ENCODE measurements around the gene XRCC2.
A peak's percentile ranks its signal among the peaks of the same experiment; 100 is the strongest.

Gene XRCC2

GRCh38 chr7:152617056-152617455 is 58.9 kb downstream of the XRCC2 start:
- Histone ChIP-seq H2BK5ac (ENCODE audit: low read depth, low read length, poor library complexity) (no peak overlapping the region), H3K18ac (ENCODE audit: low read length) (no peak overlapping the region), H3K4ac (ENCODE audit: low read depth, low read length) (no peak overlapping the region), H4K91ac (ENCODE audit: low read depth, low read length) (no peak overlapping the region), H3K23ac (ENCODE audit: low read length) (no peak overlapping the region), H2BK12ac (ENCODE audit: low read length) (no peak overlapping the region), H3K79me2 (ENCODE audit: control insufficient read depth, insufficient read depth, low read length, poor library complexity) (no peaks in the 10 kb centered on the region), H3K4me2 (ENCODE audit: low read length) (no peak overlapping the region), H3K9me3 (ENCODE audit: insufficient read depth, low read depth, low read length) (no peaks in the 10 kb centered on the region), H3K9ac (ENCODE audit: low read length) (no peak overlapping the region), H3K27ac (ENCODE audit: low read depth, low read length) (no peak overlapping the region), H3K4me1 (ENCODE audit: control insufficient read depth in 1 of 2, insufficient read depth in 2 of 2, low read length in 2 of 2) (no peaks in the 10 kb centered on the region), H3K14ac (ENCODE audit: low read length) (no peak overlapping the region), H3K36me3 (ENCODE audit: control insufficient read depth in 1 of 2, insufficient read depth in 2 of 2, low read length in 2 of 2) (no peaks in the 10 kb centered on the region), H3K4me3 (ENCODE audit: low read depth, low read length) (no peak overlapping the region), H2AK5ac (ENCODE audit: low read length) (no peak overlapping the region), H4K12ac (ENCODE audit: low read depth, low read length) (no peak overlapping the region), H3K27me3 (ENCODE audit: insufficient read depth, low read length) (no peaks in the 10 kb centered on the region), H4K8ac (ENCODE audit: low read depth, low read length) (no peak overlapping the region), H3K79me1 (ENCODE audit: low read length) (no peaks in the 10 kb centered on the region), H2BK120ac (ENCODE audit: insufficient read depth, low read length, poor library complexity) (no peak overlapping the region), H2AFZ (ENCODE audit: insufficient read depth, low read length, poor library complexity) (no peak overlapping the region)
- peak; percentile 18 to 73 for DNase-seq
- no CpG with 5 or more reads among the region's 5 CpGs for WGBS (ENCODE audit: extremely low coverage, insufficient coverage, insufficient read length)

GRCh38 chr7:152615031-152615741 is 60.8 kb downstream of the XRCC2 start:
- Histone ChIP-seq H2BK120ac (ENCODE audit: insufficient read depth, low read length, poor library complexity) (no peak overlapping the region), H3K23ac (ENCODE audit: low read length) (no peak overlapping the region), H3K4me2 (ENCODE audit: low read length) (no peak overlapping the region), H4K8ac (ENCODE audit: low read depth, low read length) (no peak overlapping the region), H3K18ac (ENCODE audit: low read length) (no peak overlapping the region), H3K9me3 (ENCODE audit: insufficient read depth, low read depth, low read length) (no peaks in the 10 kb centered on the region), H3K4me3 (ENCODE audit: low read depth, low read length) (no peak overlapping the region), H2AFZ (ENCODE audit: insufficient read depth, low read length, poor library complexity) (no peak overlapping the region), H3K9ac (ENCODE audit: low read length) (no peak overlapping the region), H3K4me1 (ENCODE audit: control insufficient read depth in 1 of 2, insufficient read depth in 2 of 2, low read length in 2 of 2) (no peaks in the 10 kb centered on the region), H3K79me2 (ENCODE audit: control insufficient read depth, insufficient read depth, low read length, poor library complexity) (no peaks in the 10 kb centered on the region), H3K27me3 (ENCODE audit: insufficient read depth, low read length) (no peaks in the 10 kb centered on the region), H3K14ac (ENCODE audit: low read length) (no peak overlapping the region), H2AK5ac (ENCODE audit: low read length) (no peak overlapping the region), H3K36me3 (ENCODE audit: control insufficient read depth in 1 of 2, insufficient read depth in 2 of 2, low read length in 2 of 2) (no peaks in the 10 kb centered on the region), H4K12ac (ENCODE audit: low read depth, low read length) (no peak overlapping the region), H4K91ac (ENCODE audit: low read depth, low read length) (no peak overlapping the region), H2BK12ac (ENCODE audit: low read length) (no peak overlapping the region), H2BK5ac (ENCODE audit: low read depth, low read length, poor library complexity) (no peak overlapping the region), H3K79me1 (ENCODE audit: low read length) (no peaks in the 10 kb centered on the region), H3K27ac (ENCODE audit: low read depth, low read length) (no peak overlapping the region), H3K4ac (ENCODE audit: low read depth, low read length) (no peak overlapping the region)
- no peak for DNase-seq
- WGBS (ENCODE audit: extremely low coverage, insufficient coverage, insufficient read length), result no CpG with 5 or more reads among the region's 13 CpGs

GRCh38 chr7:152608656-152609055 is 67.3 kb downstream of the XRCC2 start:
- H4K91ac ChIP-seq (ENCODE audit: low read depth, low read length), result no peak overlapping the region
- no peak overlapping the region for H3K18ac ChIP-seq (ENCODE audit: low read length)
- no peaks in the 10 kb centered on the region for H3K79me2 ChIP-seq (ENCODE audit: control insufficient read depth, insufficient read depth, low read length, poor library complexity)
- H3K79me1 ChIP-seq (ENCODE audit: low read length), result no peaks in the 10 kb centered on the region
- no peak overlapping the region for H4K8ac ChIP-seq (ENCODE audit: low read depth, low read length)
- no peak overlapping the region for H3K4me2 ChIP-seq (ENCODE audit: low read length)
- no peak overlapping the region for H3K4me3 ChIP-seq (ENCODE audit: low read depth, low read length)
- H3K4ac ChIP-seq (ENCODE audit: low read depth, low read length), result no peak overlapping the region
- no peak overlapping the region for H2AFZ ChIP-seq (ENCODE audit: insufficient read depth, low read length, poor library complexity)
- no peak overlapping the region for H3K9ac ChIP-seq (ENCODE audit: low read length)
- no peak overlapping the region for H3K27ac ChIP-seq (ENCODE audit: low read depth, low read length)
- DNase-seq, result no peak
- H4K12ac ChIP-seq (ENCODE audit: low read depth, low read length), result no peak overlapping the region
- H3K36me3 ChIP-seq (ENCODE audit: control insufficient read depth in 1 of 2, insufficient read depth in 2 of 2, low read length in 2 of 2), result no peaks in the 10 kb centered on the region
- H3K27me3 ChIP-seq (ENCODE audit: insufficient read depth, low read length), result no peaks in the 10 kb centered on the region
- H3K4me1 ChIP-seq (ENCODE audit: control insufficient read depth in 1 of 2, insufficient read depth in 2 of 2, low read length in 2 of 2), result no peaks in the 10 kb centered on the region
- no peak overlapping the region for H2BK12ac ChIP-seq (ENCODE audit: low read length)
- H2AK5ac ChIP-seq (ENCODE audit: low read length), result no peak overlapping the region
- H2BK5ac ChIP-seq (ENCODE audit: low read depth, low read length, poor library complexity), result no peak overlapping the region
- no CpG with 5 or more reads among the region's 4 CpGs for WGBS (ENCODE audit: extremely low coverage, insufficient coverage, insufficient read length)
- H2BK120ac ChIP-seq (ENCODE audit: insufficient read depth, low read length, poor library complexity), result no peak overlapping the region
- no peak overlapping the region for H3K14ac ChIP-seq (ENCODE audit: low read length)
- H3K9me3 ChIP-seq (ENCODE audit: insufficient read depth, low read depth, low read length), result no peaks in the 10 kb centered on the region
- H3K23ac ChIP-seq (ENCODE audit: low read length), result no peak overlapping the region

- Histone ChIP-seq H3K14ac (ENCODE audit: low read length) (no peak overlapping the region), H3K36me3 (ENCODE audit: control insufficient read depth in 1 of 2, insufficient read depth in 2 of 2, low read length in 2 of 2) (no peaks in the 10 kb centered on the region), H3K4me2 (ENCODE audit: low read length) (no peak overlapping the region), H3K9ac (ENCODE audit: low read length) (no peak overlapping the region), H2BK120ac (ENCODE audit: insufficient read depth, low read length, poor library complexity) (no peak overlapping the region), H3K79me1 (ENCODE audit: low read length) (no peaks in the 10 kb centered on the region), H2BK12ac (ENCODE audit: low read length) (no peak overlapping the region), H3K23ac (ENCODE audit: low read length) (no peak overlapping the region), H3K27me3 (ENCODE audit: insufficient read depth, low read length) (no peaks in the 10 kb centered on the region), H2AK5ac (ENCODE audit: low read length) (no peak overlapping the region), H4K8ac (ENCODE audit: low read depth, low read length) (no peak overlapping the region), H4K12ac (ENCODE audit: low read depth, low read length) (no peak overlapping the region), H2AFZ (ENCODE audit: insufficient read depth, low read length, poor library complexity) (no peak overlapping the region), H3K9me3 (ENCODE audit: insufficient read depth, low read depth, low read length) (no peaks in the 10 kb centered on the region), H3K79me2 (ENCODE audit: control insufficient read depth, insufficient read depth, low read length, poor library complexity) (no peaks in the 10 kb centered on the region), H3K18ac (ENCODE audit: low read length) (no peak overlapping the region), H2BK5ac (ENCODE audit: low read depth, low read length, poor library complexity) (no peak overlapping the region), H4K91ac (ENCODE audit: low read depth, low read length) (no peak overlapping the region), H3K4ac (ENCODE audit: low read depth, low read length) (no peak overlapping the region), H3K27ac (ENCODE audit: low read depth, low read length) (no peak overlapping the region), H3K4me1 (ENCODE audit: control insufficient read depth in 1 of 2, insufficient read depth in 2 of 2, low read length in 2 of 2) (no peaks in the 10 kb centered on the region), H3K4me3 (ENCODE audit: low read depth, low read length) (no peak overlapping the region)
- DNase-seq, result no peak
- WGBS (ENCODE audit: extremely low coverage, insufficient coverage, insufficient read length), result no CpG with 5 or more reads among the region's 10 CpGs
These were observed 67.7 kb downstream of the XRCC2 start for GRCh38 chr7:152608208-152608607.
